Cardiac muscle cell (in vitro differentiated cells and primary cell): ENCODE data around the gene LY6G5B. TPM values are rescaled to one million over a fixed set of nuclear protein-coding genes. Genes with fewer than 3 reads are reported as not detected.

ENCODE experiments used
- DNase-seq, 2 donors: peaks; one replicate each; pipeline versions ENCODE4 v3.0.0 to v3.0.0-alpha.2; 2010 to 2017; ENCODE audit warnings: low read depth in 1 of 2, low spot score in 1 of 2
- H3K27ac ChIP-seq: fragments of 200-600 bp; sonication (generic); 2 replicates; pipeline ENCODE4 v1.5.1; 2016
- H3K27me3 ChIP-seq: fragments of 200-600 bp; sonication (generic); 2 replicates; pipeline ENCODE4 v1.6.0; 2016; ENCODE audit warnings: control low read depth
- H3K36me3 ChIP-seq: fragments of 200-600 bp; sonication (generic); 2 replicates; pipeline ENCODE4 v1.5.1; 2016; ENCODE audit warnings: control low read depth
- H3K4me1 ChIP-seq: fragments of 200-600 bp; sonication (generic); 2 replicates; pipeline ENCODE4 v1.8.1; 2017; ENCODE audit warnings: low read depth, mild to moderate bottlenecking, mixed run types
- H3K4me3 ChIP-seq: fragments of 200-600 bp; sonication (generic); 2 replicates; pipeline ENCODE4 v1.5.1; 2016; ENCODE audit warnings: mild to moderate bottlenecking
- H3K9me3 ChIP-seq: fragments of 200-600 bp; sonication (generic); 2 replicates; pipeline ENCODE4 v1.5.1; 2017; ENCODE audit warnings: low read depth, mild to moderate bottlenecking, control low read depth
- CTCF ChIP-seq: IDR thresholded peaks from 2 replicates; pipeline ENCODE4 v1.5.1; 2012; ENCODE audit warnings: low read depth, mild to moderate bottlenecking, low read length
- polyA plus RNA-seq: library from polyadenylated mRNA; unstranded; fragments of >200 nt; fragmentation: Nextera tagmentation; extraction: Ambion mirVana; gene quantifications from 2 replicates; pipeline ENCODE4 v1.2.1, GENCODE V29; 2016
- total RNA-seq: library from RNA; depleted of rRNA; stranded (reverse); fragments of >200 nt; gene quantifications from 2 replicates; pipeline ENCODE4 v1.2.3, GENCODE V29; 2016

Gene LY6G5B
- total and polyA plus RNA-seq, 2 experiments from 2014 or later = 6.8 to 16.5 TPM

GRCh38 chr6:31677955-31678354 is 8.2 kb downstream of the LY6G5B start:
- H3K9me3 ChIP-seq = no peaks in the 10 kb centered on the region
- no peak for TF ChIP-seq CTCF
- peaks cover 2% of the 10 kb centered on the region for H3K4me1 ChIP-seq
- H3K4me3 ChIP-seq = no peak overlapping the region
- H3K27ac ChIP-seq = no peak overlapping the region
- H3K27me3 ChIP-seq = peaks cover 10% of the 10 kb centered on the region
- DNase-seq = no peak
- no peaks in the 10 kb centered on the region for H3K36me3 ChIP-seq

DNA sequence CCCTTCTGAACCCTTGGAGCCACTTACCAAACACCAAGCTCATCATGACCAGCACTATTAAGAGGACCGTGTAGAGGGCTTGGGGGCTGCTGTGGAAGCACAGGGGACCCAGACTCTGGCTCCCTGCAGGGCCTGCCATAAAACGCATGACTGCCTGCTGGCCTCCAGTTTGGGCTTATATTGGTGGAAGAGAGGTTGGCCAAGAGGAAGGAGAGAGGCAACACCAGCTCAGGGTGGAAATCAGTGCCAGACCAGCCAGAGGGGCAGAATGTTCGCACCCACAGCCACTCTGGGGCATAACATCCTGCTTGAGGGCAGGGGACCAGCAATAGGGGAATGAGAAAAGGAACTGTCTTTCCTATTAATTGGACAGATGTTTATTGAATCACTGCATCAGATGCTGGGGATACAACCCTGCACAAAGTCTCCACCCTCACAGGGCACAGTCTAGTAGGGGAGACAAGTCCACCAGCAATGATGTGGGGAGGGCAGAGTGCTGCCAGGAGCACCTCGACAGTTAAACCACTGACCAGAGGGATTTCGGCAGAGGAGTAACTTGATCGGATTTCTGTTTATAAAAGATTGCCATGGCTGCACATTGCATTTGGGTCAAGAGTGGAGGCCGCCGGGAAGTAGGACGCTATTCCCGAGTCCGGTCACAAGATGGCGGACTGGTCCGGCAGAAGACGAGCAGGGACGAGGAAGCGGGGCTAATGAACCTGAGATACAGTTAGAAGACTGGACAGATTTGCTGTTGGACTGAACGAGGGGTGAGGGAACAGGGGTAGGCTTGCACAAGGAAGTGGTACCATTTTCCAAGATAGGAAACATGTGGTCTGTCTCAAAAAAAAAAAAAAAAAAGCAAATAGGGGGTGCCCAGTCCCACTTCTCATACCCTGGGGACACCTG is 10.7 kb downstream of the LY6G5B start, which contains the start of gene LY6G5C:
LY6G5C (minus strand) TSS at position 842 of the 909 bp plus-strand sequence; CDS start at position 148, 694 bp downstream.
- Histone ChIP-seq H3K9me3 (no peaks in the 10 kb centered on the region), H3K27me3 (peaks cover 10% of the 10 kb centered on the region), H3K36me3 (no peaks in the 10 kb centered on the region), H3K4me1 (peaks cover 2% of the 10 kb centered on the region), H3K4me3 (peak within 1 kb of the TSS; percentile 28), H3K27ac (no peak within 1 kb of the TSS)
- peak; percentile 54 for TF ChIP-seq CTCF
- DNase-seq = peak; percentile 83 to 94

DNA sequence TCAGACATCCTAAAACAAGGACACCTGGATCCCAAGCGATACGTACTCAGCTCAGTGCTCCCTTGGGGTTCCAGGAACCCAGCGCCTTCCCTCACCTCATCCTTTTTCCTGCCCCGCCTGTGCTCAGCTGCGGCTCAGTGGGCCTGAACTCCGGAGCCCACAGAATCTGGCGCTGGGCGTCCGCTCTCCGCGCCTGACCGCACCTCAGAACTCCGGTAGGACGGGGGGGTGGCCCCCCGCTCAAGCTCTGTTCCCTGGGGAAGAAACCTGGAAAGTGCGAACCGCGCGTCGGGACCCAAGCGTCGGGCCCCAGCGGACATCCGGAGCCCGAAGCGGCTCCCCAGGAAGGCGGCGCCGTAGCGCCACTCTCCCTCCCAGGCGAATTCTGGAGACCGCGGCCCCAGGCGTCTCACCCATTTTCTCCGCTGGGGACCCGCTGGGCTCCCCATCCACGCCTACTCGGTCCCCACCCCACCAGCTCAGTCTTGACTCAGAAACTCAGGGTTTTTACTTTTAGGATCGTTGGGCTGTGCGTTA is 11.4 kb downstream of the LY6G5B start:
- Histone ChIP-seq H3K9me3 (no peaks in the 10 kb centered on the region), H3K27ac (no peak overlapping the region)

DNA sequence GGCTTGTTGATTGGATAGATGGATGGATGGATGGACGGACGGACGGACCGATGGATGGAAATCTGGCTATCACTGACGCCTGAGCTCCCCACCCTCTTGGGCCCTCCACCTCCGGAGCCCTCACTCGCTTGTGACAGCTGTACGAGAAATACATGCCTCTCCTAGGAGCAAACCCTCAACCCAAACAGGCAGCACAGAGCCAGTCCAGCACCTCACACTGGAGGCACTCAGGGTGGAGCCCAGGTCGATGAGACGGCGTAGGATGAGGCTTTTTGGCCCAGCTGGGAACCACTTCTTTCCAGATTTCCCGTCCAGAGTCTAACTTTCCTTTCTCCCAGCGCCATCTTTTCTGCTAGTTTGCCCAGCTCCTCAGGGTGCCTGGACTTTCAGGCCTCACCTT is 13.8 kb downstream of the LY6G5B start:
- no peak overlapping the region for H3K27ac ChIP-seq
- H3K4me1 ChIP-seq = peaks cover 2% of the 10 kb centered on the region
- H3K9me3 ChIP-seq = no peaks in the 10 kb centered on the region
- no peak for TF ChIP-seq CTCF
- peaks cover 22% of the 10 kb centered on the region for H3K36me3 ChIP-seq
- no peak for DNase-seq
- peak overlapping the region; percentile 29 for H3K4me3 ChIP-seq
- peaks cover 10% of the 10 kb centered on the region for H3K27me3 ChIP-seq

More for the DNA sequence above, 11.4 kb downstream of the LY6G5B start:
- peaks cover 4% of the 10 kb centered on the region for H3K36me3 ChIP-seq
- H3K4me1 ChIP-seq = peaks cover 2% of the 10 kb centered on the region
- H3K4me3 ChIP-seq = peak overlapping the region; percentile 28
- TF ChIP-seq CTCF = peak; percentile 31
- peaks cover 10% of the 10 kb centered on the region for H3K27me3 ChIP-seq
- DNase-seq = peak in 1 of 2 donors; percentile 52

GRCh38 chr6:31686483-31686882 is 16.7 kb downstream of the LY6G5B start:
- peaks cover 9% of the 10 kb centered on the region for H3K27me3 ChIP-seq
- no peak for DNase-seq
- no peaks in the 10 kb centered on the region for H3K9me3 ChIP-seq
- no peak overlapping the region for H3K4me3 ChIP-seq
- no peak overlapping the region for H3K27ac ChIP-seq
- no peak for TF ChIP-seq CTCF
- peaks cover under 1% of the 10 kb centered on the region for H3K4me1 ChIP-seq
- peaks cover 32% of the 10 kb centered on the region for H3K36me3 ChIP-seq
